GM12878 (cell line): ENCODE measurements around the gene EYS. TPM values are rescaled to one million over a fixed set of nuclear protein-coding genes. Genes with fewer than 3 reads are reported as not detected.

ENCODE experiments used
- ATAC-seq: fragments of 200-7000 bp; cut with Tn5 transposase; 3 replicates; pipeline ENCODE4 v1.9.1; 2020; ENCODE audit warnings: mild to moderate bottlenecking, moderate library complexity
- BruUV-seq: library from RNA; stranded (reverse); fragments of 400-500 nt; replicated peaks from 2 replicates; lab custom pipeline; 2021; lab: Mats Ljungman, UMichigan
- CTCF ChIA-PET: fragments of 300-600 bp; sonication (Branson Sonifier 250); formaldehyde crosslinking; extraction: SDS; loops from one replicate; lab custom pipeline; 2021; ENCODE audit warnings: inconsistent platforms; lab: Yijun Ruan, JAX
- POLR2A ChIA-PET: fragments of 350-600 bp; formaldehyde crosslinking; extraction: SDS; loops from one replicate; lab custom pipeline; 2021; ENCODE audit warnings: inconsistent platforms; lab: Charles Lee
- RAD21 ChIA-PET: fragments of 300-600 bp; sonication (Branson Sonifier 250); formaldehyde crosslinking; loops from one replicate; lab custom pipeline; 2023; ENCODE audit warnings: antibody characterized with exemption; ENCODE audit not compliant: unreplicated experiment; lab: Charles Lee
- SMC1A ChIA-PET: fragments of 300-600 bp; sonication (Branson Sonifier 250); formaldehyde crosslinking; loops from one replicate; lab custom pipeline; 2023; ENCODE audit not compliant: unreplicated experiment, uncharacterized antibody; lab: Charles Lee
- DNase-seq: peaks from one replicate; pipeline ENCODE4 v3.0.0-alpha.2; 2011; ENCODE audit warnings: low read depth, low spot score
- FAIRE-seq: peaks from 3 replicates; lab custom pipeline; 2011; peaks lifted over from hg19 to GRCh38; lab: Jason Lieb, UNC
- H2AFZ ChIP-seq: 2 replicates; pipeline ENCODE4 v1.6.0; 2011; ENCODE audit warnings: low read depth, low read length, control low read depth; ENCODE audit not compliant: control insufficient read depth
- H3K27ac ChIP-seq: 2 replicates; pipeline ENCODE4 v1.5.1; 2011; ENCODE audit warnings: control low read depth; ENCODE audit not compliant: control insufficient read depth, insufficient read depth
- H3K27me3 ChIP-seq, 2 experiments: replicated peaks in 1 of 2; 2 replicates each; pipeline versions ENCODE4 v1.6.0 to v1.6.1; 2011; ENCODE audit warnings: low read length in 1 of 2; ENCODE audit not compliant: control insufficient read depth in 2 of 2, insufficient read depth in 2 of 2
- H3K36me3 ChIP-seq, 2 experiments: 2 replicates each; pipeline ENCODE4 v1.5.1; 2011; ENCODE audit warnings: low read length in 1 of 2; ENCODE audit not compliant: control insufficient read depth in 2 of 2, insufficient read depth in 2 of 2
- H3K4me1 ChIP-seq: 2 replicates; pipeline ENCODE4 v1.6.1; 2011; ENCODE audit warnings: mild to moderate bottlenecking, low read length, moderate library complexity, mixed read lengths; ENCODE audit not compliant: control insufficient read depth, insufficient read depth
- H3K4me2 ChIP-seq: 2 replicates; pipeline ENCODE4 v1.6.0; 2011; ENCODE audit warnings: control low read depth; ENCODE audit not compliant: control insufficient read depth, insufficient read depth
- H3K4me3 ChIP-seq: fragments of 200-600 bp; sonication (generic); 2 replicates; pipeline ENCODE4 v1.5.1; 2016
- H3K79me2 ChIP-seq: 2 replicates; pipeline ENCODE4 v1.6.0; 2011; ENCODE audit warnings: low read length; ENCODE audit not compliant: control insufficient read depth, insufficient read depth
- H3K9ac ChIP-seq: 2 replicates; pipeline ENCODE4 v1.8.0; 2011; ENCODE audit warnings: low read length, control low read depth, mixed read lengths; ENCODE audit not compliant: control insufficient read depth, insufficient read depth
- H3K9me3 ChIP-seq: replicated peaks from 3 replicates; pipeline ENCODE4 v1.5.1; 2011; ENCODE audit warnings: mild to moderate bottlenecking, low read length; ENCODE audit not compliant: control insufficient read depth, insufficient read depth
- H4K20me1 ChIP-seq: 2 replicates; pipeline ENCODE4 v1.6.0; 2011; ENCODE audit not compliant: control insufficient read depth, insufficient read depth
- CBX3 ChIP-seq: fragments of 200-600 bp; sonication (generic); IDR thresholded peaks from 2 replicates; pipeline ENCODE4 v1.6.1; 2016; ENCODE audit warnings: low read depth, borderline replicate concordance
- CBX5 ChIP-seq: sonication (generic); IDR thresholded peaks from 2 replicates; pipeline ENCODE4 v1.6.1; 2016; ENCODE audit warnings: low read depth, moderate library complexity, mild to moderate bottlenecking, inconsistent platforms
- CHD1 ChIP-seq: IDR thresholded peaks from 2 replicates; pipeline ENCODE4 v1.6.1; 2012; ENCODE audit warnings: low read depth, low read length, improper control_type of control experiment
- EP300 ChIP-seq, 2 experiments: fragments of 150-350 bp in 1 of 2; IDR thresholded peaks; 2 replicates each; pipeline ENCODE4 v1.6.1; 2011 to 2012; ENCODE audit warnings: low read depth in 2 of 2, low read length in 2 of 2, borderline replicate concordance in 1 of 2, improper control_type of control experiment in 1 of 2, inconsistent platforms in 1 of 2; ENCODE audit not compliant: control insufficient read depth in 1 of 2
- HDGF ChIP-seq: fragments of 450-650 bp; IDR thresholded peaks from 2 replicates; pipeline ENCODE4 v1.6.1; 2016; ENCODE audit warnings: antibody characterized with exemption
- KLF5 ChIP-seq: fragments of 450-650 bp; IDR thresholded peaks from 2 replicates; pipeline ENCODE4 v1.6.1; 2014; ENCODE audit warnings: mild to moderate bottlenecking; ENCODE audit not compliant: partially characterized antibody
- NR2C2 ChIP-seq: IDR thresholded peaks from 2 replicates; pipeline ENCODE4 v1.6.1; 2011; ENCODE audit warnings: borderline replicate concordance, low read depth; ENCODE audit not compliant: control insufficient read depth, insufficient read length
- RCOR1 ChIP-seq: conservative IDR thresholded peaks from 2 replicates; pipeline ENCODE4 v1.6.1; 2012; ENCODE audit warnings: low read depth, low read length, improper control_type of control experiment
- SIN3A ChIP-seq: IDR thresholded peaks from 2 replicates; pipeline ENCODE4 v1.6.1; 2012; ENCODE audit warnings: low read depth, low read length, improper control_type of control experiment
- SREBF2 ChIP-seq: IDR thresholded peaks from 2 replicates; pipeline ENCODE4 v1.6.1; 2012; ENCODE audit warnings: mild to moderate bottlenecking, low read length
- ZNF622 ChIP-seq: fragments of 450-650 bp; IDR thresholded peaks from 2 replicates; pipeline ENCODE4 v1.6.1; 2017; ENCODE audit warnings: mild to moderate bottlenecking, inconsistent platforms
- WGBS: methylation state at CpG from one replicate; pipeline ENCODE4 v1.1.6; 2016; ENCODE audit warnings: low lambda C conversion rate; ENCODE audit not compliant: insufficient replicate concordance, insufficient coverage; ENCODE audit errors: missing lambda C conversion rate; 5-methylcytosine and 5-hydroxymethylcytosine counted together
- in situ Hi-C: fragments of 300-500 bp; cut with MboI; formaldehyde crosslinking; loops from 9 replicates; pipeline ENCODE4 v1.14.3; 2018; ENCODE audit warnings: mixed read lengths
- intact Hi-C: fragments of 100-400 bp; cut with micrococcal nuclease; formaldehyde crosslinking; loops from one replicate; pipeline ENCODE4 v1.14.2; 2022; ENCODE audit not compliant: unreplicated experiment
- polyA plus RNA-seq, 11 experiments: library from polyadenylated mRNA; depleted of rRNA in 4 of 11; unstranded in 6 of 11; stranded (reverse) in 5 of 11; fragments of >200 nt; fragmentation: Nextera tagmentation in 4 of 11; fragmentation: Illumina TruSeq in 1 of 11; extraction: Ambion mirVana in 4 of 11; extraction: Trizol in 1 of 11; gene quantifications; 1 replicate in 1 of 11; 2 replicates in 10 of 11; pipeline versions ENCODE4 v1.2.1 to v1.2.3, GENCODE V29; 2011 to 2016; ENCODE audit warnings: inconsistent platforms in 2 of 11, missing spikeins in 2 of 11, low read depth in 1 of 11
- total RNA-seq, 4 experiments: library from RNA; depleted of rRNA in 3 of 4; stranded (reverse); fragments of >200 nt in 3 of 4; fragmentation: Illumina TruSeq in 1 of 4; extraction: Trizol in 1 of 4; gene quantifications; 2 replicates each; pipeline versions ENCODE4 v1.2.1 to v1.2.3, GENCODE V29; 2013 to 2021
- TF ChIP-seq, protein P1 (sequence below): IDR thresholded peaks from 2 replicates; pipeline ENCODE4 v1.6.1; 2011; ENCODE audit warnings: low read depth, mild to moderate bottlenecking, low read length, moderate library complexity, borderline replicate concordance; ENCODE audit errors: extremely low read depth
- TF ChIP-seq, protein P2 (sequence below): IDR thresholded peaks from 2 replicates; pipeline ENCODE4 v1.6.1; 2012; ENCODE audit warnings: low read depth, low read length, improper control_type of control experiment
- TF ChIP-seq, protein P3 (sequence below): fragments of 450-650 bp; formaldehyde crosslinking; IDR thresholded peaks from 2 replicates; pipeline ENCODE4 v1.4.0; 2020; ENCODE audit warnings: mild to moderate bottlenecking, moderate library complexity
- TF ChIP-seq, protein P4 (sequence below): fragments of 450-650 bp; IDR thresholded peaks from 2 replicates; pipeline ENCODE4 v1.6.1; 2017; ENCODE audit warnings: borderline replicate concordance

EYS gene
- total and polyA plus RNA-seq, 10 of the 15 experiments (the other 5 are each of a cell fraction or from before 2014, with no cell fraction given), result under 0.01 to 0.14 (median 0.02) TPM; not detected in 1

DNA sequence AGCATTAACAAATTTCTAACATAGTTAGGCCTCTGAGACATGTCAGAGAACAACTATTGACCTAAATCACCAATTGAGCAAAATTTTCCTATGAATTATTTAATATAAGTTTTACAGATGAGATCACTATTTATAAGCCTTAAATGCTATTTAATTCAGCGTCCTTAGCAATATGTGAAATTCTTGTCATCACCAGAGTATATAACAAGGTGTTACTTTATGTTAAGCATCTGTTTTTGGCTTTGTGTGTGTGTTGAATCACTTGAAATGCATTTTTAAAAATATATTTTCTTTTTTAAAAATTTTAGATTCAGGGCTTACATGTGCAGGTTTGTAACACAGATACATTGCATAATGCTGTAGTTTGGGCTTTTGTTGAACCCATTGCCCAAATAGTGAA, 794.1 kb downstream of the EYS start:
- Histone ChIP-seq H3K79me2 (no peaks in the 10 kb centered on the region), H3K4me2 (no peak overlapping the region), H3K27ac (no peak overlapping the region), H3K4me3 (no peak overlapping the region), H4K20me1 (no peaks in the 10 kb centered on the region), H3K9ac (no peak overlapping the region), H2AFZ (no peak overlapping the region), H3K4me1 (no peaks in the 10 kb centered on the region), H3K27me3 (no peaks in the 10 kb centered on the region), H3K9me3 (no peaks in the 10 kb centered on the region), H3K36me3 (no peaks in the 10 kb centered on the region)
- FAIRE-seq (no peak), DNase-seq (no peak), ATAC-seq (no peak)
- SMC1A ChIA-PET, result no interaction called here
- CTCF ChIA-PET, result no interaction called here
- RAD21 ChIA-PET, result no interaction called here
- BruUV-seq, result no TSS peak
- TF ChIP-seq RCOR1 (no peak), KLF5 (no peak), EP300 (IDR thresholded peaks at IDR 0.05; ENCODE audit: borderline replicate concordance in 1 of 2, control insufficient read depth in 1 of 2, low read depth in 2 of 2, low read length in 2 of 2) (no peak), CHD1 (no peak), ZNF622 (no peak), HDGF (no peak), CBX3 (no peak), SIN3A (no peak), SREBF2 (no peak), NR2C2 (no peak), CBX5 (no peak)
- TF ChIP-seq, protein P1, sequence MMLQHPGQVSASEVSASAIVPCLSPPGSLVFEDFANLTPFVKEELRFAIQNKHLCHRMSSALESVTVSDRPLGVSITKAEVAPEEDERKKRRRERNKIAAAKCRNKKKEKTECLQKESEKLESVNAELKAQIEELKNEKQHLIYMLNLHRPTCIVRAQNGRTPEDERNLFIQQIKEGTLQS, result no peak
- TF ChIP-seq, protein P2, sequence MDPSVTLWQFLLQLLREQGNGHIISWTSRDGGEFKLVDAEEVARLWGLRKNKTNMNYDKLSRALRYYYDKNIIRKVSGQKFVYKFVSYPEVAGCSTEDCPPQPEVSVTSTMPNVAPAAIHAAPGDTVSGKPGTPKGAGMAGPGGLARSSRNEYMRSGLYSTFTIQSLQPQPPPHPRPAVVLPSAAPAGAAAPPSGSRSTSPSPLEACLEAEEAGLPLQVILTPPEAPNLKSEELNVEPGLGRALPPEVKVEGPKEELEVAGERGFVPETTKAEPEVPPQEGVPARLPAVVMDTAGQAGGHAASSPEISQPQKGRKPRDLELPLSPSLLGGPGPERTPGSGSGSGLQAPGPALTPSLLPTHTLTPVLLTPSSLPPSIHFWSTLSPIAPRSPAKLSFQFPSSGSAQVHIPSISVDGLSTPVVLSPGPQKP, result no peak
- TF ChIP-seq, protein P3, sequence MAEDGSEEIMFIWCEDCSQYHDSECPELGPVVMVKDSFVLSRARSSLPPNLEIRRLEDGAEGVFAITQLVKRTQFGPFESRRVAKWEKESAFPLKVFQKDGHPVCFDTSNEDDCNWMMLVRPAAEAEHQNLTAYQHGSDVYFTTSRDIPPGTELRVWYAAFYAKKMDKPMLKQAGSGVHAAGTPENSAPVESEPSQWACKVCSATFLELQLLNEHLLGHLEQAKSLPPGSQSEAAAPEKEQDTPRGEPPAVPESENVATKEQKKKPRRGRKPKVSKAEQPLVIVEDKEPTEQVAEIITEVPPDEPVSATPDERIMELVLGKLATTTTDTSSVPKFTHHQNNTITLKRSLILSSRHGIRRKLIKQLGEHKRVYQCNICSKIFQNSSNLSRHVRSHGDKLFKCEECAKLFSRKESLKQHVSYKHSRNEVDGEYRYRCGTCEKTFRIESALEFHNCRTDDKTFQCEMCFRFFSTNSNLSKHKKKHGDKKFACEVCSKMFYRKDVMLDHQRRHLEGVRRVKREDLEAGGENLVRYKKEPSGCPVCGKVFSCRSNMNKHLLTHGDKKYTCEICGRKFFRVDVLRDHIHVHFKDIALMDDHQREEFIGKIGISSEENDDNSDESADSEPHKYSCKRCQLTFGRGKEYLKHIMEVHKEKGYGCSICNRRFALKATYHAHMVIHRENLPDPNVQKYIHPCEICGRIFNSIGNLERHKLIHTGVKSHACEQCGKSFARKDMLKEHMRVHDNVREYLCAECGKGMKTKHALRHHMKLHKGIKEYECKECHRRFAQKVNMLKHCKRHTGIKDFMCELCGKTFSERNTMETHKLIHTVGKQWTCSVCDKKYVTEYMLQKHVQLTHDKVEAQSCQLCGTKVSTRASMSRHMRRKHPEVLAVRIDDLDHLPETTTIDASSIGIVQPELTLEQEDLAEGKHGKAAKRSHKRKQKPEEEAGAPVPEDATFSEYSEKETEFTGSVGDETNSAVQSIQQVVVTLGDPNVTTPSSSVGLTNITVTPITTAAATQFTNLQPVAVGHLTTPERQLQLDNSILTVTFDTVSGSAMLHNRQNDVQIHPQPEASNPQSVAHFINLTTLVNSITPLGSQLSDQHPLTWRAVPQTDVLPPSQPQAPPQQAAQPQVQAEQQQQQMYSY (CRISPR knock-in tag), result no peak
- TF ChIP-seq, protein P4, sequence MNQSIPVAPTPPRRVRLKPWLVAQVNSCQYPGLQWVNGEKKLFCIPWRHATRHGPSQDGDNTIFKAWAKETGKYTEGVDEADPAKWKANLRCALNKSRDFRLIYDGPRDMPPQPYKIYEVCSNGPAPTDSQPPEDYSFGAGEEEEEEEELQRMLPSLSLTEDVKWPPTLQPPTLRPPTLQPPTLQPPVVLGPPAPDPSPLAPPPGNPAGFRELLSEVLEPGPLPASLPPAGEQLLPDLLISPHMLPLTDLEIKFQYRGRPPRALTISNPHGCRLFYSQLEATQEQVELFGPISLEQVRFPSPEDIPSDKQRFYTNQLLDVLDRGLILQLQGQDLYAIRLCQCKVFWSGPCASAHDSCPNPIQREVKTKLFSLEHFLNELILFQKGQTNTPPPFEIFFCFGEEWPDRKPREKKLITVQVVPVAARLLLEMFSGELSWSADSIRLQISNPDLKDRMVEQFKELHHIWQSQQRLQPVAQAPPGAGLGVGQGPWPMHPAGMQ, result no peak
- 4% methylated on average over 1 of the region's 1 CpG for WGBS
- POLR2A ChIA-PET, result no interaction called here
- in situ Hi-C loops (no loop called here), intact Hi-C loops (no loop called here)
